ENCODE measurements around the gene ERAL1.
"Not testable (repeated sequence)": the region's sequence is repeated elsewhere in the genome, so short reads cannot be mapped to it uniquely, and the experiment has no call there.

ERAL1 gene

GRCh38 chr17:28880572-28880945 lies 25.7 kb downstream of the ERAL1 start:
- no peak for DNase-seq

- DNase-seq = no peak
Observed at GRCh38 chr17:28881533-28882056, 26.8 kb downstream of the ERAL1 start.

- DNase-seq = no peak
Observed at GRCh38 chr17:28882154-28882895, 27.5 kb downstream of the ERAL1 start.

GRCh38 chr17:28883967-28884702 lies 29.3 kb downstream of the ERAL1 start:
- DNase-seq = no peak

- DNase-seq = no peak
Observed at GRCh38 chr17:28885363-28885762, 30.5 kb downstream of the ERAL1 start.

GRCh38 chr17:28885951-28886350 lies 31.1 kb downstream of the ERAL1 start:
- no peak for DNase-seq

- no peak for DNase-seq
Observed at GRCh38 chr17:28887871-28888471, 33.2 kb downstream of the ERAL1 start.

GRCh38 chr17:28888832-28889231 lies 34.0 kb downstream of the ERAL1 start:
- DNase-seq = no peak

GRCh38 chr17:28889996-28890395 lies 35.2 kb downstream of the ERAL1 start:
- no peak for DNase-seq

GRCh38 chr17:28891201-28891600 lies 36.4 kb downstream of the ERAL1 start:
- DNase-seq = no peak

- DNase-seq = no peak
Observed at GRCh38 chr17:28892024-28892423, 37.2 kb downstream of the ERAL1 start.

- DNase-seq = not testable (repeated sequence)
Observed at GRCh38 chr17:28893248-28894183, 38.7 kb downstream of the ERAL1 start.

- no peak for DNase-seq
Observed at GRCh38 chr17:28895794-28896447, 41.1 kb downstream of the ERAL1 start.

GRCh38 chr17:28896491-28896883 lies 41.7 kb downstream of the ERAL1 start:
- no peak for DNase-seq

- DNase-seq = peak; percentile 38 to 62 (median 46)
Observed at GRCh38 chr17:28896884-28897768, 42.3 kb downstream of the ERAL1 start, which contains the start of gene FLOT2. Gene FLOT2, minus strand, starts transcription at chr17:28897733. Its CDS starts 159 bp downstream, at chr17:28897574.

- no peak for DNase-seq
Observed at GRCh38 chr17:28897769-28898526, 43.1 kb downstream of the ERAL1 start.

- DNase-seq = no peak
Observed at GRCh38 chr17:28898527-28898955, 43.7 kb downstream of the ERAL1 start.

GRCh38 chr17:28899212-28899815 lies 44.5 kb downstream of the ERAL1 start:
- no peak for DNase-seq

GRCh38 chr17:28900986-28901726 lies 46.3 kb downstream of the ERAL1 start:
- no peak for DNase-seq
